ENCODE results near the gene NEURL1B.
"Not testable (repeated sequence)": the region's sequence is repeated elsewhere in the genome, so short reads cannot be mapped to it uniquely, and the experiment has no call there.

NEURL1B gene

DNA sequence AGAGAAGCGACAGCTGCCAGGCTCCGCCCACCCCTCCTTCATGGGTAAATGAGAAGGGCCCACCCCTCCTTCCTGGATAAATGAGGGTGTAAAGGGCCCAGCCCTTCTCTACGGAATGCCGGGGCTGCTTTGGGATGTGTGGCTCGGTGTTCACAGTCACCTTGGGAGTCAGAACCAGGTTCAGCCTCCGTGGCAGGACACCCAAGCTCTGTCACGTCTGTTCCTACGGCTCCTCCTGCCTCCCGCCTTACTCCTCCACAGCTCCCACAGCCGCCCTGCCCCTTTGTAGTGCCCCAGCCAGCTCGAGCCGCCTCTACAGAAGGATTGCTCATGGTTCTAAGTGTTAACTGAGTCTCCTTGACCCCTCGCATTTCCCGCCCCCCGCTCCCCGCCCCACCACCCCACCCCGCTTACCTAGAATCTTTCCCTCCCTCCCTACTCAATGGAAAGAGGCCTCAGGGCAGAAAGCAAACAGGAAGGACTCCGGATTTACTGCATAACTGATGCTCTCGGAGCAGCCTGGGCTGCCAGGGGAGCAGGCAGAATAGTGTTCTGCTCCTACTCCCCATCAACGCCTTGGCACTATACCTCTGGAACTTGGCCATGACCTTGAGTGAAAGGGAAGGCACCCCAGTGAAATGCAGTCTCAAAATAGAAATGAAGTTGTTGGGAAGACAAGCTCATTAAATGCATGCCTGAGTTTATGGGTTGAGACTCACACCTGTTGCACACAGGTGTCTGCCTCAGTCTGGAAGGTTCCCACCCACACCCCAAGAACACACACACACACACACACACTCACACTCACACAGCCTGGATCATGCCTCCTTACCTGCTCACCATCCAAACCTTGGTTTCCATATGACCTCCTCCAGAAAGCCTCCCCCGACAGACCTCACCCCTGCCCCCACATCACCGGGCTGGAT is 59.6 kb downstream of the NEURL1B start:
- DNase-seq: no peak

DNA sequence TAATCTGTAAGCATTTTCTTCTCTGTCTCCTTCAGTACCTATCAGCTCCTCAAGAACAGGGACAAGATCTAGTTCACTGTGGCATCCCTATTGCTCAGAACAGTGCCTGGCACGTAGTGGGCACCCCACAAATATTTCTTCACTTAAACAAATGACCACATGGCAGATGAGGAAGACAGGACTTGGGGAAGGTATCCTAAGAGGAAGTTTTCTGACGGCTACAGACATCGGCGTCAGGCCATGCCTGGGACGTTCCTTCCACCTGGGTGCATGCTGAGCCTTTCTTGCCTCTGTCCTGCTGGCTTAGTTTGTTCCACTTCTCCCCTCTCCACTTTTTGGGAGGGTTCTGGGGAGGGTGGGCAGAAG is 60.2 kb downstream of the NEURL1B start:
- DNase-seq: no peak

DNA sequence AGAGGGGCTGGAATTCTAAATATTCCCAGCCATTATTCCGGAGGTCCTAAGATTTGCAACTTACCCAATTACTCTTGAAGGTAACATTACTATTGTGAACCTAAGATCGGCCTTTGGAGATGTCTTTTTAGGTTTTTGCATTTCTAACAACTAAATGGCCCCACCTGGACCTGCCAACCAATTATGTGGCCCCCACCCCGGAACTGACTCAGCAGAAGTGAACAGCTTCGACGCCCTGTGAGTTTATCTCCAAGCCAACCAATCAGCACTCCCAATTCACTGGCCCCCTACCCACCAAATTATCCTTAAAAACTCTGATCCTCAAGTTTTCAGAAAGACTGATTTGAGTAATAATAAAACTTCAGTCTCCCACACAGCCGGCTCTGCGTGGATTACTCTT is 62.9 kb downstream of the NEURL1B start:
- DNase-seq: no peak

DNA sequence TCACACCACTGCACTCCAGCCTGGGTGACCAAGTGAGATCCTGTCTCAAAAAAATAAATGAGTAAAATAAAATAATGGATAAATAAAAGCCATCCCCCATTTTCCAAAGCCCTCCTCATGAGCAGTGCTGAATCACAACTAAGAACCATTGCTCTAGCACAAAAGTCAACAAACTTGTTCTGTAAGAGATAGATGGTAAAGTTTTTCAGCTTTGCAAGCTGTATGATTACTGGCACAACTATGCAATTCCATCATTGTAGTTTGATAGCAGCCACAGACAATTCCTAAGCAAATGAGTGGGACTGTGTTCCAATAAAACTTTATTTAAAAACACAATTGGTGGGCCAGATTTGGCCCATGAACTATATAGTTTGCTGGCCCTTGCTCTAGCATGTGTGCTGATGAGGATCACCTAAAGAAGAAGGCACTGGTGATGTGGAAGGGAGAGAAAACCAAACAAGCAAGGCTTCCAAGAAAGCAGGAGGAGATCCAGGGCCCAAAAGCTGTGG is 64.6 kb downstream of the NEURL1B start:
- no peak for DNase-seq

DNA sequence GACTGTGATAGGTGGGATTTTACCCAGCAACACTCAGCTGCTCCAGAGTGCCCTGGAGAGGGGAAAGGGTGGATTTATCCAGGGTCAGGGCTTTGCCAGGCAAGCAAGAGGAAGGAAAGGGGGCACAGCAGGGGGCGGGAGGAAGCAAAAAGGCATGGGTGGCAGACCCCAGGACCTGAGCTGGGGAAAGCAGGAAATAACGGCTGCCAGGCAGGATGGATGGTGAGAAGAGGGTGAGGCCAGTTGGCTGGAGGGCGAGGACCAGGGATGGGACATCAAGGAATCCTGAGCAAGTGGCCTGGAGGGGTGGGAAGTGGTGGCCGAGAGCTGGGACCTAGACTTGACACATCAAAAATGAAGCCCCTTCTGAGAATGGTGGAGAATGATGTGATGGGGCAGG is 65.7 kb downstream of the NEURL1B start:
- DNase-seq: no peak

DNA sequence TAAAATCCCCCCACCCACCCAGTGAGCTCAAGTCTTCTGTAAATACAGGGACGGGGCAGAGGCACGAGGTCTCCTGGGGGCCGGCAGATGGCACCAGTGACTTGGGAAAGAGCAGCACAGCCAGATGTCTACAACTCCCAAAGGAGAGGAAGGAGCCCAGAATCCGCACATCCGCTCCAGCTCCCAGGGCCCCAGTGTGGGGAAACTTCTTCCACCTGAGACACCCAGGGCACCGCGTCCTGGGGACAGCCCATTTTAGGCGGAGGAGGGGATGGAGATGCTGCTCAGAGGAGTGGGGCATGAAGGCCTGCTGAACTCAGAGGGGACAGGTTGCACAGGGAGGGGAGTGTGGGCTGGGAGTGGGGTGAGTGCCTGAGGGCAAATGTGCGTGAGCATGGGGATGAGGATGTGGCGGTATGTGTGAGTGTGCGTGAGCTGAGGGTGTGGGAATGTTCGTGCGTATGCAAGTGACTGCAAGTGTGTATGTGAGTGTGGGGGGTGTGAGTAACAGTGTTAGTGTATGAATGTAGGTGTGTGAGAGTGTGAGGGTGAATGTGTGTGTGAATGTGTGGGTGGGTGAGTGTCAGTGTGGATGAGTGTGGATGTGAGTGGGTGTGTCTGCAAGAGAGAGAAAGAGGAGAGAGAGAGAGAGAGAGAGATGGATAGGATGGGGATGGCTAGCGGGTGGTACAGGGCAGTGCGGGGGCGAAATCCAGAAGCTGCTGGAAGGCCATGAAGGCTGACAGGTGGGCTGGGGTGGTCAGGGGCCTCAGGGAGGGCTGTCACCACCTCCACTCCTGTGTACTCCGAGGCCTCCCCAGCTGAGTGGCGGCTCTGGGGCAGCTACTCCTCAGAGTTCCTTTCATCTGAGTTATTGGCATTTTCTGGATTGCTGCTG is 66.5 kb downstream of the NEURL1B start:
- DNase-seq: peak; percentile 12

DNA sequence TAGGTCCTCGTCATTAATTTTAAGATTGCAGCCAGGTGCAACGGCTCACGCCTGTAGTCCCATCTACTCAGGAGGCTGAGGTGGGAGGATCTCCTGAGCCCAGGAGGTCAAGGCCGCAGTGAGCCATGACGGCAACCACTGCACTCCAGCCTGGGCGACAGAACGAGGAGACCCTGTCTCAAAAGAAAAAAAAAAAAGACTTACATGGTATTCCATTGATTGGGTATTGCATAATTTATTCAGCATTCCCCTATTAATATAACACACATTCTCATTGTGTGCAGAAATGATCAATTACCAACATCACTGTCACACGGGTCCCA is 67.1 kb downstream of the NEURL1B start:
- DNase-seq: no peak

DNA sequence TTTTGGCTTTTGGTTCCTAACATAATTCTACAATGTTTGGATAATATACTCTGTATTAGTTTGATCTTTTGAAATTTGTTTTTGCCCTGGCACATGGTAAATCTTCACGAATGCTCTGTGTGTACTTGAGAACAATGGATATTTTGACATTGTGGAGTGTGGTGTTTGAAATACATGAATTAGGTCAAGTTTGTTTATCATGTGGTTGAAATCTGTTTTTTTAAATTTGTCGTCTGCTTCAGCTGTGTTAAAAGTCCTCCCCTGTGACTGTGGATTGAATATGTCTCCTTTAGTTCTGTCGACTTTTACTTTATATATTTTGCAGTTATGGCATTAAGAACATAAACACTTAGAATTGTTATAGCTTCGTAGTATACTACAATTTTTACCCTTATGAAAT is 69.6 kb downstream of the NEURL1B start:
- no peak for DNase-seq

DNA sequence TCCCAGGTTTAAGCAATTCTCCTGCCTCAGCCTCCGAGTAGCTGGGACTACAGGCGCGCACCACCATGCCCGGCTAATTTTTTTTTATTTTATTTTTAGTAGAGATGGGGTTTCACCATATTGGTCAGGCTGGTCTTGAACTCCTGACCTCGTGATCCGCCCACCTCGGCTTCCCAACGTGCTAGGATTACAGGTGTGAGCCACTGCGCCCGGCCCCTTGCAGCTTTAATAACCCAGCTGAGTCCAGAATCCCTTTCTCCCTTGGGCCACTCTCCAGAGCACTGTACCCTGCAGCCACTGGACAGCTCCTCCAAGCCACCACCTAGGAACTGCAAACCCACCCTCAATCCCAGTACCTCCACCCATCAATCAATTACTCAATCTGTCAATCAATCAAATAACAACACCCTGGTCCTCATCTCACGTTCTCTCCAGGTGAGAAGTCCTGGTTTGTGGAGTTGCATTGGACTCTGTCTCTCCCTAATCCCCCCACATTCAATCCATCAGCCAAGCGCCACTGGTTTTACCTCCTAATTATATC is 70.3 kb downstream of the NEURL1B start:
- DNase-seq: not testable (repeated sequence)

DNA sequence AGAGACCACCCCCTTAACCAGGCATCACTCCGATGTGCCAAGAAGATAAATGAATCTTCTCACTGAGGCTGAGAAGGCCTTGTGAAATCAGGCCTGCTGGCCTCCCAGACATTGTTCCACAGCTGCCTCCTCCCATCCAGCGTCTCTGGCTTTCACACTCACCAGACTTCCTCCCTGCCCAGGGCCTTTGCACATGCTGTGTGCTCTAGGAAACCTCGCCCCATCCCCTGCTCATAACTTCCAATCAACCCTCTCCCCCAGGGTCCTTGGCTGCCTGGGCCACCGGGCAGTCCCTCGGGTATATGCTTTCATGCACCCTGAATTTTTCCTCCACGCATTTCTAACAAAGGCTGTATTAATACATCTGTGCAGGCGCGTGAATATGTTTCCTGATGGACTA is 71.5 kb downstream of the NEURL1B start:
- no peak for DNase-seq

DNA sequence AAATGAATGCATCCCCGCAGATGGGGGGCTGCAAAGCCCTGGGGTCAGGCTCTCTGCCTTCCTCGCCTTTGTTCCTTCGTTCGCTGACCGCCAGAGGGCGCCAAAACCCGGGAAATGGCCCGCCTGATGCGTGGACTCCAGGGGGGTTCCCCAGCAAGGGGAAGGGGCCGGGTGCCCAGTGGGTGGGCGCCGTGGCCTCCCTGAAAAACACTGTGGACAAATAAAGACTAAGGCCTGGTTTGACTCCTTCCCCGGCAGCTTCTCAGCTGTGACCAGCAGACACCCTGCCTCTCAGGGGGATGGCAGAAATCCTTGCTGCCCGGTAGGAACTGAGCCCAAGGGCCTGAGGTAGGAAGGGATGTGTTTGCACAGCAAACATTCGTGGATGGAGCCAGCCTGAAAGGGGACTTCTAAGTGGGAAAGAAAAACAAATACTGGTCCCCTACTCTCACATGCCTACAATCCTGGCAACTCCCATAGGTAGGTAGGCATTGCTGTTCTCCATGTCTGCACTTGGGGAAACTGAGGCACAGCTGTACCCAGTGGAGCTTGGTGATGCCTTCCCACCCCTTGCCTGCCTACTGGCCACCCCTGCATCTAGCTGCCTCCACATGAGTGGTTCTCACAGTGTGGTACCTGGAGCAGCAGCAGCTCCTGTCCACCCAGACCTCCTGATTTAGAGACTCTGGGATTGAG is 72.2 kb downstream of the NEURL1B start:
- no peak for DNase-seq

DNA sequence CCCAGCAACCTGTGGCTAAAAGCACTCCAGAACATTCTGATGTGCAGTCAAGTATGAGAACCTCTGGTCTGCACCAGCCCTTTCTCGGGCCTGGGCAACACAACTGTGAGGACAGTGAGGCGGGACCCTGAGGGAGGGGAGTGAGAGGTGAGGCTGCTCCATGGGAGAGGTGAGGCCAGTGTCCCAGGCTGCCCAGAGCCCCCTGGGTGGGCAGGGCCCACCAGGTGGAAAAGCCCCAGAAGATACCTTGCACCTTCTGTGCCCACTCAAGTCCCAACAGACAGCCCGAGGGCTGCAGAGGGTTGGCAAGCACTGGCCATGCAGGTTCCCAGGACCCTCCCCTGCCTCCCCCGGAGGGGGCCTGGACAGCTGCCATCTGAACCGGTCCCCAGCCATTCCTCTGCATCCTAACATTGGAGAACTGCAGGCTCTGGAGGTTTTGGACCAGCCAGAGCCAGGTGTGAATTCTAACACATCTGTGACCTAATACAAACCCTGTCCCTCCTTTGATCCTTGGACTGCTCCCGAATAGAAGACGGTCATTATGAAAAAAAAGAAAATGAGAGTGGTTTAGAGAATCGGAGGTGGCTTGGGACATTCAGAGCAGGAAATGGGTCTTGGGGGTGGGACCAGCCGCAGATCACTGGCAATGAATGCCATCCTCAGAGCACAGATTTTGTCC is 72.9 kb downstream of the NEURL1B start:
- no peak for DNase-seq

DNA sequence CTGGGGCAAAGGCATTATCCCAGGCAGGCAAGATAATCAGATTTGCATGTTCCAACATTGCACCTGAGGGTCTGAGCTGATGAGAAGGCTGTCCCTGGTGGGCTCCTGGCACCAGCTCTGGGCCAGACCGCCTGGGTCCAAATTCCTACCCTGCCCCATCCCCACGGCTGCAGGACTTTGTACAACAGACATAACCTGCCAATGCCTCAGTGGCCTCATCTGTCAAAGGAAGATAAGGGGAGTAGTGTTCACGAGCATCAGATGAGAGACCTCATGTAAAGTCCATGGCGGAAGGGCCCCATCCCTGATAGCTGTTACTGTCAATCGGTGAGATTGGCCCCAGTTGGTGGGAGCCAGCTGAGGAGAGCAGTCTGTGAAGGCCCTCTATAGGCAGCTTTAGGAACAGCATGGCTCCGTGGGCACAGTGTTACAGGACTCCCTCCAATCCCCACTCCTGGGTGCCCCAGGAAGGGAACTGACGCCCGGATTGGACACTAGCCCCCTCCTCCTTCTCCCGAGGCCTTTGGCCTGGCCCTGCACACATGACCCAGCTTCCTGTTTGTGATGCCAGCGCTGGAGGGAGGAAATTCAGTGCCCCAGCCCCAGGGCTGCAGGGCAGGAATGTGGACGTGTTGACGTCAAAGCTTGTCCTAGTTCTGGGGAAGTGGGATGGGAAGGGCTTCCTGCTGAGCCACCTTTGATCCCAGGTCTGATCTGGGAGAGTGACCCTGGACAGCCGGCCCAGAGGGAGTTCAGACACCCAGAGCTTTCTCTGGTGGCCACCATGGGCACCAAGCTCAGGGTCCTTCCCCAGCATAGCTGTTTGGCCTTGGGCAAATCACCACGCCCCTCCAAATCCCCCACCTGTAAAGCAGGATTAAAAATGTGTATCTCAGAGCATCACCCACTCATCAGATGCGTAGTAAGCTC is 73.7 kb downstream of the NEURL1B start:
- no peak for DNase-seq

DNA sequence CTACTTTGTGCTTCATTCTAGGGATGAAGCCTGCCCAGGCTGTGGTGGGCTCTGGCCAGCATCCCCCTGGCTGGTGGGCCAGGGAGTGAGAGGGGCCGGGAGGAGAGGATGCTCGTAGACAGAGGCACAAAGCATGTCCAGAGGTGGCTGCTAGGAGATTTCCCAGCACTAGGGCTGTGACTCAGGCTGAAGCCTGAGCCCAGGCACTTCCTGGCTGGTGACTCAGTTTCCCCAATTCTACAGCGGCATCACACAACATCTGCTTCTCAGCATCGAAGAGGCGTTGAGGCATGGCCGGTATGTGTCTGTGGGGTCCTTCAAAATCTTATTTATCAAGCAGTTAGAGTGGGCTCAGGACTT is 74.3 kb downstream of the NEURL1B start:
- DNase-seq: no peak

DNA sequence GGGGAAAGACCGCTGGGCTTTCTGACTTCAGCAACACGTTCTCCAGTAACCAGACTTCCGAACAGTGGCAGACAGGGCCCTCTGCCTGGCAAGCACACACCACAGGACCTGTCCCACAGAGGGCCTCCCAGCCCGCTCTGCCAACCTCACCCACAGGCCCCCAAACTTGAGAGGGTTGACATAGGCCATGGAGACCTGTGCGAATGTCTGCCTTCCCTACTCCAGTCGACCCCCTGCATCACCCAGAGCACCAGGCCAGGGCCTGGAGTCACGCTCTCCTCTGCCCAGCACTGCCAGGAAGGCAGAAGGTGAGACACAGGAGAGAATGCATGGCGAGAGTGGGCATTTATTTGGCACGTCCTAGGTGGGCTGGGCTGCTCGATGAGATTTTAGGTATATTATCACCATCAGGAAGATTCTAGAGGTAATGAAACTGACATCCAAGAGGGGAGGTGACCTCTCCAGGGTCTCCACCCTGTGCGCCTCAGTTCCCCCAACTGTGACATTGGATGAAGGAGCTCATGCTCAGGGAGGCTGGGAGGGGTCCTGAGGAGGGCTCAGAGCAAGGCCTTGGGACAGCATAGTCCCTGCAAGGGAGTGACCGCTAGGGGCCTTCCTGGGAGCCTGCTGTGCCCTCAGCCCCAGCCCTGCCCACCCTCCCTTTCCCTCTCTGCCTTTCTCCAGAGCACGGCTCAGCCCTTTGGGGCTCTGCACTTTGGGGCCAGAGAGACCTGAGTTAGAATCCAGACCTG is 75.0 kb downstream of the NEURL1B start:
- DNase-seq: no peak

DNA sequence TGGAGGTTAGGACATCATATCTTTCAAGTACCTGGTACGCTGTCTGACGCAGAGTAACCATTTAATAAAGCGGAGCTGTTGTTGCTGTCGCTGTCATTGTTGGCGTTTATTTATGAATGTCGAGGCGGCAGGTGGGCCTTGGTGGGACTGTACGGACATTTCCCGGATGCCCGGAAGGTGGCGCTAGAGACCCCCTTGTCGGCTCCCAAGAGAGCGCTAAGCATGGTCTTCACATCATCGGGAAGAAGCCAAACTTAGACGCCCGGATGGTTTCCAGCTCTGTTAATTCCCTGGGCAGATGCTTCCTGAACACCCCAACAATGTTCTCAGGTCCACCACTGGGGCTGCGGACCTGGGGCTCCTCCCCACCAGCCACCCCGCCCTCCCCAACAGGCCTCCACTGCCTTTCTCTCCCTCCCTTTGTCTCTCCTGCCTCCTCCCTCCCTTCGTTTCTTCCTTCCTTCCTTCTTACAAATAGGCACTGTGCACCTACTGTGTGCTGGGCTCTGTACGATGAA is 75.8 kb downstream of the NEURL1B start:
- DNase-seq: peak; percentile 18

DNA sequence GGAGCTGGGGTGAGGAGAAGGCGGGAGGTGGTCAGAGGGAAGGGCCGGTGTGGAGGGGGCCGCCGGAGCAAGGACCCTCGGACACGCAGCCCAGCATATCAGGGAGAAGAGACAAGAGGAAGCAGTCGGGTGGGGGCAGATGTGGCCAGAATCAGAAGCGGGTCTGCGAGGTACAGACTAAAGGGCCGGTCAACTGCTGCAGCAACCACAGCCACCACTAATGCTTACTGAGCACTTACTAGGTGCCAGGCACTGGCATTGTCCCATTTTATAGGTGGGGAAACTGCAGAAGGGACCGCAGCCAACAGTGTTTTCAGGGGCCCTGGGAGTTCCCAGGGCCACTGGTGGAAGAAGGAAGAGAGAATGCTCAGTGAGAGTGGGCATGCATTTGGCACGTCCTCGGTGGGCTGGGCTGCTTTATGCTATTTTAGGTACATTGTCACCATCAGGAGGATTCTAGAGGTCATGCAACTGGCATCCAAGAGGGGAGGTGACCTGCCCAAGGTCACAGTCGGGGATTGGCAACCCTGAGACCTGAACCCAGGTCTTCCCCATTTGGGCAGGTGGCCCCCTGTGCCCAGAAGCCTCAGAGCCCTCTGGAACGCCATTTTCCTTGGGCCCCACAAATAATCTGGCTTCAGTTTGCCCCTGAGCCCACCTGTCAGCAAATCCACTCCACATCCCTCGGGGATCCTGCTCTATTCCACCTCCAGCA is 76.6 kb downstream of the NEURL1B start:
- DNase-seq: no peak

DNA sequence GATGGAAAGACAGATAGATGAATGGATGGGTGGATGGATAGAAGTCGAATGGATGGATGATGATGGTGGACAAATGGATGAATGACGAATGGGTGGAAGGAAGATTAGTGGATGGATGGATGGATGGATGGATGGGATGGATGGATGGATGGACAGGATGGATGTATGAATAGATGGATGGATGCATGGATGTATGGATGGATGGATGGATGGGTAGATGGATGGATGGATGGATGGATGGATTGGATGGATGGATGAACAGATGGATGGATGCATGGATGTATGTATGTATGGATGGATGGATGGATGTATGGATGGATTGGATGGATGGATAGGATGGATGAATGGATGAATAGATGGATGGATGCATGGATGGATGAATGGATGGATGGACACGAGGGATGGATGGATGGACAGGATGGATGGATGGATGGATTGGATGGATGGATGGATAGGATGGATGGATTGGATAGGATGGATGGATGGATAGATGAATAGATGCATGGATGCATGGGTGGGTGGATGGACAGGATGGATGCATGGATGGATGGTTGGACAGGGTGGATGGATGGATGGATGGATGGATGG is 77.6 kb downstream of the NEURL1B start:
- DNase-seq: no peak

DNA sequence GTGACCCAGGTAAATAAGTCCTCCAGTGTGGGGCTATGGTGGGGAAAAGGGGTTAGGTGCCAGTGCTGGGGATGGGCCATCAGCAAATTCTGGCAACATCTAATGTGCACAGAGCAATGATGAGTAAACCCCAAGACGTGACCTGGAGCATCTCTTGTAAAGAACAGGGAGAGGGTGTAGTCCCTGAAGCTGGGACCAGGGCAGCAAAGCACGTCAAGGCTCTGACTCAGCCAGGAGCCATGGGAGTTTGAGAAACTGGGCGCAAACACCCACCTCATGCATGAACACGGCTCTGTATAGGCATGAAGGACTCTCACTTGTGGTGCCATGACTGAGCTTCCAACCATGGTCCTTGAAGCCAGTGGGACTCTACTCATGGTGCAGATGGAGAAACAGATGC is 78.1 kb downstream of the NEURL1B start:
- DNase-seq: no peak
